Psoas muscle (tissue), 8 donors: ENCODE measurements around the gene LDLR. TPM values are rescaled to one million over a fixed set of nuclear protein-coding genes. Genes with fewer than 3 reads are reported as not detected.
A peak's percentile ranks its signal among the peaks of the same experiment; 100 is the strongest.

Experiments used
- ATAC-seq, 4 donors: fragments of 200-7000 bp; cut with Tn5 transposase; one replicate each; pipeline ENCODE4 v1.9.1; 2020; ENCODE audit warnings: moderate library complexity in 3 of 4, mild to moderate bottlenecking in 2 of 4
- DNase-seq, 2 donors: peaks; one replicate each; pipeline ENCODE4 v3.0.0-alpha.2; 2020
- H3K27ac ChIP-seq: fragments of 200-600 bp; one replicate; pipeline ENCODE4 v1.8.0; 2022
- H3K27me3 ChIP-seq, 3 donors: fragments of 200-600 bp in 1 of 3; one replicate each; pipeline versions ENCODE4 v1.6.1 to v1.8.0; 2013 to 2022; ENCODE audit warnings: low read length in 2 of 3, mild to moderate bottlenecking in 2 of 3, moderate library complexity in 1 of 3; ENCODE audit not compliant: insufficient read depth in 3 of 3
- H3K36me3 ChIP-seq, 2 donors: fragments of 200-600 bp in 1 of 2; one replicate each; pipeline versions ENCODE4 v1.6.1 to v1.8.0; 2013 to 2022; ENCODE audit warnings: low read depth in 1 of 2, mild to moderate bottlenecking in 1 of 2, moderate library complexity in 1 of 2; ENCODE audit not compliant: insufficient read depth in 1 of 2
- H3K4me1 ChIP-seq: fragments of 200-600 bp; one replicate; pipeline ENCODE4 v1.8.0; 2022
- H3K4me3 ChIP-seq: fragments of 200-600 bp; one replicate; pipeline ENCODE4 v1.8.0; 2022; ENCODE audit warnings: mild to moderate bottlenecking
- H3K9me3 ChIP-seq: fragments of 200-600 bp; one replicate; pipeline ENCODE4 v1.8.0; 2022
- CTCF ChIP-seq: fragments of 200-600 bp; IDR thresholded peaks from one replicate; pipeline ENCODE4 v1.8.0; 2022; ENCODE audit warnings: antibody characterized with exemption
- WGBS, 3 donors: extraction: QIAGEN DNeasy Blood & Tissue Kit; methylation state at CpG; one replicate each; pipeline versions ENCODE4 v1.1.6 to v1.1.7; 2013; 5-methylcytosine and 5-hydroxymethylcytosine counted together
- intact Hi-C, 2 donors: fragments of 100-400 bp; cut with DNase I; formaldehyde crosslinking; loops; one replicate each; pipeline versions ENCODE4 v1.11.0 to v1.14.2; 2022
- polyA plus RNA-seq, 3 donors: library from polyadenylated mRNA; stranded (reverse); fragments of 200-250 nt; gene quantifications; one replicate each; pipeline ENCODE4 v1.2.3, GENCODE V29; 2013
- total RNA-seq, 4 donors: library from RNA; stranded (reverse); fragmentation: NEBNext Ultra II Directional in 2 of 4; extraction: Animal tissue kit (Norgen Biotek cat#: 25700) in 2 of 4; gene quantifications; one replicate each; pipeline versions ENCODE4 v1.2.1 to v1.2.4, GENCODE V29; 2021 to 2023
- donor health status: healthy with polysubstance abuse.
- donor health status: DM: no; HTN: no; CAD: no; lungs with moderate emphysema.
- donor health status: Bipolar disorder and iron deficiency.
- donor health status: healthy.
- donor health status: DM: yes; HTN: yes; CAD: no.
- donor health status: DM: no; HTN: no; CAD: no.
- donor health status: DM: no; HTN: no; CAD: no.
- donor health status: DM: yes; HTN: yes; CAD: no.

The LDLR gene
- total and polyA plus RNA-seq, 7 donors = 1.7 to 10.1 (median 3.4) TPM

GRCh38 chr19:11053817-11054195 is 35.5 kb upstream of the LDLR start:
- 40 to 56% (median 50%) methylated on average over 4 of the region's 4 CpGs for WGBS, 3 donors
- Histone ChIP-seq H3K36me3 (peaks cover 0 to 59% of the 10 kb centered on the region in 2 donors), H3K4me1 (no peaks in the 10 kb centered on the region), H3K9me3 (no peaks in the 10 kb centered on the region), H3K27ac (no peak overlapping the region), H3K4me3 (no peak overlapping the region), H3K27me3 (no peaks in the 10 kb centered on the region)
- no peak for TF ChIP-seq CTCF
- intact Hi-C loops = no loop called here
- DNase-seq = no peak
- ATAC-seq = peak in 1 of 4 donors; percentile 10

- Histone ChIP-seq H3K27me3 (no peaks in the 10 kb centered on the region), H3K4me3 (no peak overlapping the region), H3K36me3 (peaks cover 0 to 59% of the 10 kb centered on the region in 2 donors), H3K9me3 (no peaks in the 10 kb centered on the region), H3K27ac (no peak overlapping the region), H3K4me1 (no peaks in the 10 kb centered on the region)
- intact Hi-C loops = no loop called here
- no peak for DNase-seq
- WGBS, 3 donors = 77 to 82% (median 78%) methylated on average over 8 of the region's 8 CpGs
- ATAC-seq = no peak
- no peak for TF ChIP-seq CTCF
Measured at GRCh38 chr19:11054200-11054599, 35.1 kb upstream of the LDLR start.

GRCh38 chr19:11054628-11055027 is 34.6 kb upstream of the LDLR start:
- no peak for TF ChIP-seq CTCF
- no peak for DNase-seq
- intact Hi-C loops = no loop called here
- Histone ChIP-seq H3K27me3 (no peaks in the 10 kb centered on the region), H3K4me3 (no peak overlapping the region), H3K27ac (no peak overlapping the region), H3K9me3 (no peaks in the 10 kb centered on the region), H3K4me1 (no peaks in the 10 kb centered on the region), H3K36me3 (peaks cover 0 to 59% of the 10 kb centered on the region in 2 donors)
- no peak for ATAC-seq
- 86 to 91% (median 87%) methylated on average over 8 of the region's 8 CpGs for WGBS, 3 donors

- intact Hi-C loops = no loop called here
- no peak for TF ChIP-seq CTCF
- Histone ChIP-seq H3K27me3 (no peaks in the 10 kb centered on the region), H3K36me3 (peaks cover 0 to 74% of the 10 kb centered on the region in 2 donors), H3K4me1 (no peaks in the 10 kb centered on the region), H3K27ac (no peak overlapping the region), H3K4me3 (no peak overlapping the region), H3K9me3 (no peaks in the 10 kb centered on the region)
- no peak for ATAC-seq
- no peak for DNase-seq
- 95% methylated on average over 34 of the region's 34 CpGs for WGBS, 3 donors
Measured at GRCh38 chr19:11058246-11059030, 30.8 kb upstream of the LDLR start.
